Measurements from ENCODE around the gene WDR88. TPM values are rescaled to one million over a fixed set of nuclear protein-coding genes. Genes with fewer than 3 reads are reported as not detected.

Gene WDR88
- total and polyA plus RNA-seq, 12 donors: 0.13 to 0.37 TPM; not detected in 10

DNA sequence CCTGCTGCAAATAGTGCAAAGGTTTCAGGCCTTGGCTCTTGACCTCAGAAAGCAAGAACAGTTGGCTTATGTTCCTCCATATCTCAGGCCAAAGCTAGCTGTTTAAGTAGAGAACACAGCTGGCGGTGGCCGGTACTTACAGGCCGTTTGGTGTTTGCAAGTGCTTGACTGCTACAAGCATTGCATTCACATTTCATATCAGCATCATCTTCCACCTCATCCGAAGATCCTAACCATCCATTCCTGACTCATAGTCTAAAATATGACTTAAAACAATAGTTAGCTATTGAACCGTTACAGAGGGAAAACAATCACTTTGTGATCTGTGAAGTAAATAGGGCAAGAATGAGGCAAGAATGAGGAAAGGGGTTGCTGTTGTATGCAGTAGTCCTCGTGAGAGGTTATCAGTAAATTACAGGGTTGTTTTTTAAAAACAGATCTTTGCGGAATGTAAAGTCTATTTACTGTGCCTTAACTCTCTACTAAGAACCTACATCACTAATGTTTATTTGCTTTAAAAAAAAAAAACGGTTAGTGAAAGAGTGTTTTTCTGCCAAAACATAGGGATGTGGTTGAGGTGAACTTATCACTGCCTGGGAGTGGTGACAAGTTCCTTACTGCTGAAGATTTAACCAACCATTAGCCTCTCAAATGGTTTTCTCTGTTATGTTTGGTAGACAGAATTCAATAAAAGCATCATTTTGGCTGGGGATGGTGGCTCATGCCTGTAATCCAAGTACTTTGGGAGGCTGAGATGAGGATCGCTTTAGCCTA lies 21.6 kb upstream of the WDR88 start:
- intact Hi-C loops (cut with DNase I): loop anchor here in 1 of 10 donors (10.0 kb wide), 1 partner anchor 136 kb away; the partner anchor contains the start of genes CEP89 and FAAP24
- TF ChIP-seq, protein P1, sequence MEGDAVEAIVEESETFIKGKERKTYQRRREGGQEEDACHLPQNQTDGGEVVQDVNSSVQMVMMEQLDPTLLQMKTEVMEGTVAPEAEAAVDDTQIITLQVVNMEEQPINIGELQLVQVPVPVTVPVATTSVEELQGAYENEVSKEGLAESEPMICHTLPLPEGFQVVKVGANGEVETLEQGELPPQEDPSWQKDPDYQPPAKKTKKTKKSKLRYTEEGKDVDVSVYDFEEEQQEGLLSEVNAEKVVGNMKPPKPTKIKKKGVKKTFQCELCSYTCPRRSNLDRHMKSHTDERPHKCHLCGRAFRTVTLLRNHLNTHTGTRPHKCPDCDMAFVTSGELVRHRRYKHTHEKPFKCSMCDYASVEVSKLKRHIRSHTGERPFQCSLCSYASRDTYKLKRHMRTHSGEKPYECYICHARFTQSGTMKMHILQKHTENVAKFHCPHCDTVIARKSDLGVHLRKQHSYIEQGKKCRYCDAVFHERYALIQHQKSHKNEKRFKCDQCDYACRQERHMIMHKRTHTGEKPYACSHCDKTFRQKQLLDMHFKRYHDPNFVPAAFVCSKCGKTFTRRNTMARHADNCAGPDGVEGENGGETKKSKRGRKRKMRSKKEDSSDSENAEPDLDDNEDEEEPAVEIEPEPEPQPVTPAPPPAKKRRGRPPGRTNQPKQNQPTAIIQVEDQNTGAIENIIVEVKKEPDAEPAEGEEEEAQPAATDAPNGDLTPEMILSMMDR (IDR thresholded peaks at IDR 0.05): no peak
- Histone ChIP-seq H3K36me3 (peaks cover 0 to 100% (median 60%) of the 10 kb centered on the region in 9 donors), H3K4me3 (no peak overlapping the region), H3K4me1 (no peaks in the 10 kb centered on the region), H3K27ac (no peak overlapping the region), H3K9me3 (no peaks in the 10 kb centered on the region), H3K27me3 (no peaks in the 10 kb centered on the region)
- ATAC-seq (no peak), DNase-seq (no peak)
- WGBS, 2 donors: 89 to 90% methylated on average over 9 of the region's 9 CpGs

DNA sequence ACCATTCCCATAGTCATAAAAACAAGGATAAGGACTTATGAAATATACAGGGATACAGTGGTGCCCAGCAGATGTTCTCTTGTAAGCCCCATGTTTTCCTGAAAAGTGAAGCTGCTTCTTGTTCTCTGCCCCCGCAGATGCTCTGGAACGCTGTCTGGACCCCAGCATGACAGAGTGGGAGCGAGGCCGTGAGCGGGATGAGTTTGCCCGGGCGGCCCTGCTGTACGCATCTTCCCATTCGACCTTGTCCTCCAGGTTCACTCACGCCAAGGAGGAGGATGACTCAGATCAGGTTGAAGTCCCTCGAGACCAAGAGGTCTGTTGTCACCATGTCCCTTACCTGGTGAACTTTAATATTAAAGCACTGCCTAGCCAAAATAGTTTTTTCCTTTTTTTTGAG lies 20.3 kb upstream of the WDR88 start:
- H3K27ac ChIP-seq: no peak overlapping the region
- 91 to 98% methylated on average over 11 of the region's 11 CpGs for WGBS, 2 donors
- no peak overlapping the region for H3K4me3 ChIP-seq
- peaks cover 0 to 100% (median 67%) of the 10 kb centered on the region in 9 donors for H3K36me3 ChIP-seq
- TF ChIP-seq, protein P1 (IDR thresholded peaks at IDR 0.05): no peak
- ATAC-seq (no peak), DNase-seq (no peak)
- H3K27me3 ChIP-seq: no peaks in the 10 kb centered on the region
- no peaks in the 10 kb centered on the region for H3K9me3 ChIP-seq
- intact Hi-C loops (cut with DNase I): loop anchor here in 1 of 10 donors (10.0 kb wide), 1 partner anchor 137 kb away; the partner anchor contains the start of genes CEP89 and FAAP24
- no peaks in the 10 kb centered on the region for H3K4me1 ChIP-seq

DNA sequence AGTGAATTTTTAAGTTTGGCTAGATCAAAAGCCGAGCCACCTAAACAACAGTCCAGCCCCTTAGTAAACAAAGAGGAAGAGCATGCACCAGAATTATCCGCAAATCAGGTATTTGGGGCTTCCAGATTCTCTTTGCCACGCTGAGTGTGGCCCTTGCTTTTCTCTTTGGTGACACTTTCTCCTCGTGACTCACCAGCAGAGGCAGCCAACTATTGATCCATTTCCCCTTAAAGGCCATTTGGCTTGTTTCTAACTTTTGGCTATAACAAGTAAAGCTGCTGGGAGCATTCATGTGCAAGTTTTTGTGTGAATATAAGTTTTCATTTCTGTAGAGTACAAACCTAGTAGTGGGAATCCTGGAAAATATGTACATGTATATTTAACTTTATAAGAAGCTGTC lies 17.6 kb upstream of the WDR88 start:
- no peak overlapping the region for H3K4me3 ChIP-seq
- DNase-seq (no peak), ATAC-seq (no peak)
- intact Hi-C loops (cut with DNase I): loop anchor here in 1 of 10 donors (10.0 kb wide), 1 partner anchor 140 kb away; the partner anchor contains the start of genes CEP89 and FAAP24
- H3K27me3 ChIP-seq: no peaks in the 10 kb centered on the region
- no peaks in the 10 kb centered on the region for H3K4me1 ChIP-seq
- WGBS, 2 donors: 90 to 93% methylated on average over 4 of the region's 4 CpGs
- TF ChIP-seq, protein P1 (IDR thresholded peaks at IDR 0.05): no peak
- peaks cover 0 to 100% (median 73%) of the 10 kb centered on the region in 9 donors for H3K36me3 ChIP-seq
- H3K9me3 ChIP-seq: no peaks in the 10 kb centered on the region
- no peak overlapping the region for H3K27ac ChIP-seq

DNA sequence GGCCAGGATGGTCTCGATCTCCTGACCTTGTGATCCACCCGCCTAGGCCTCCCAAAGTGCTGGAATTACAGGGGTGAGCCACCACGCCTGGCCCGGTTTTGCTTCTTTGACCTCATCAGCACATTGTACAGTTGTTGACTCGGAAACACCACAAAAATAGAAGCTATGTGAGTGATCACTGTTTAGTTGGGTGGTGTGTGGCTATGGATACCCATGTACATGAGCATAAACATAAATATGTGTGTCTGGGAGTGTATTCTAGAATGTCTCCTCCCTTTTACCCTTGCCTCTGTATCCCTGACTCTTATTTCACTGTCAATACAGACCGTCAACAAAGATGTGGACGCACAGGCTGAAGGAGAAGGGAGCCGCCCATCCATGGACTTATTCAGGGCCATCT lies 14.4 kb upstream of the WDR88 start:
- H3K27me3 ChIP-seq: no peaks in the 10 kb centered on the region
- H3K4me3 ChIP-seq: no peak overlapping the region
- 86 to 95% methylated on average over 8 of the region's 8 CpGs for WGBS, 2 donors
- H3K27ac ChIP-seq: no peak overlapping the region
- intact Hi-C loops (cut with DNase I): loop anchor here in 1 of 10 donors (10.0 kb wide), 1 partner anchor 143 kb away; the partner anchor contains the start of genes CEP89 and FAAP24
- ATAC-seq (no peak), DNase-seq (no peak)
- TF ChIP-seq, protein P1 (IDR thresholded peaks at IDR 0.05): no peak
- H3K36me3 ChIP-seq: peaks cover 0 to 96% (median 50%) of the 10 kb centered on the region in 9 donors
- H3K4me1 ChIP-seq: no peaks in the 10 kb centered on the region
- no peaks in the 10 kb centered on the region for H3K9me3 ChIP-seq

All from heart right ventricle (tissue), 16 donors.